GM12878 (cell line): Measurements from ENCODE around the gene TMEM250. TPM values are rescaled to one million over a fixed set of nuclear protein-coding genes. Genes with fewer than 3 reads are reported as not detected.

Experiments
- ATAC-seq: fragments of 200-7000 bp; cut with Tn5 transposase; 3 replicates; pipeline ENCODE4 v1.9.1; 2020; ENCODE audit warnings: mild to moderate bottlenecking, moderate library complexity
- BruUV-seq: library from RNA; stranded (reverse); fragments of 400-500 nt; replicated peaks from 2 replicates; lab custom pipeline; 2021; lab: Mats Ljungman, UMichigan
- CTCF ChIA-PET: fragments of 300-600 bp; sonication (Branson Sonifier 250); formaldehyde crosslinking; extraction: SDS; loops from one replicate; lab custom pipeline; 2021; ENCODE audit warnings: inconsistent platforms; lab: Yijun Ruan, JAX
- POLR2A ChIA-PET: fragments of 350-600 bp; formaldehyde crosslinking; extraction: SDS; loops from one replicate; lab custom pipeline; 2021; ENCODE audit warnings: inconsistent platforms; lab: Charles Lee
- RAD21 ChIA-PET: fragments of 300-600 bp; sonication (Branson Sonifier 250); formaldehyde crosslinking; loops from one replicate; lab custom pipeline; 2023; ENCODE audit warnings: antibody characterized with exemption; ENCODE audit not compliant: unreplicated experiment; lab: Charles Lee
- SMC1A ChIA-PET: fragments of 300-600 bp; sonication (Branson Sonifier 250); formaldehyde crosslinking; loops from one replicate; lab custom pipeline; 2023; ENCODE audit not compliant: unreplicated experiment, uncharacterized antibody; lab: Charles Lee
- DNase-seq: peaks from one replicate; pipeline ENCODE4 v3.0.0-alpha.2; 2011; ENCODE audit warnings: low read depth, low spot score
- FAIRE-seq: peaks from 3 replicates; lab custom pipeline; 2011; peaks lifted over from hg19 to GRCh38; lab: Jason Lieb, UNC
- H2AFZ ChIP-seq: 2 replicates; pipeline ENCODE4 v1.6.0; 2011; ENCODE audit warnings: low read depth, low read length, control low read depth; ENCODE audit not compliant: control insufficient read depth
- H3K27ac ChIP-seq: 2 replicates; pipeline ENCODE4 v1.5.1; 2011; ENCODE audit warnings: control low read depth; ENCODE audit not compliant: control insufficient read depth, insufficient read depth
- H3K27me3 ChIP-seq, 2 experiments: replicated peaks in 1 of 2; 2 replicates each; pipeline versions ENCODE4 v1.6.0 to v1.6.1; 2011; ENCODE audit warnings: low read length in 1 of 2; ENCODE audit not compliant: control insufficient read depth in 2 of 2, insufficient read depth in 2 of 2
- H3K36me3 ChIP-seq, 2 experiments: 2 replicates each; pipeline ENCODE4 v1.5.1; 2011; ENCODE audit warnings: low read length in 1 of 2; ENCODE audit not compliant: control insufficient read depth in 2 of 2, insufficient read depth in 2 of 2
- H3K4me1 ChIP-seq: 2 replicates; pipeline ENCODE4 v1.6.1; 2011; ENCODE audit warnings: mild to moderate bottlenecking, low read length, moderate library complexity, mixed read lengths; ENCODE audit not compliant: control insufficient read depth, insufficient read depth
- H3K4me2 ChIP-seq: 2 replicates; pipeline ENCODE4 v1.6.0; 2011; ENCODE audit warnings: control low read depth; ENCODE audit not compliant: control insufficient read depth, insufficient read depth
- H3K4me3 ChIP-seq: fragments of 200-600 bp; sonication (generic); 2 replicates; pipeline ENCODE4 v1.5.1; 2016
- H3K79me2 ChIP-seq: 2 replicates; pipeline ENCODE4 v1.6.0; 2011; ENCODE audit warnings: low read length; ENCODE audit not compliant: control insufficient read depth, insufficient read depth
- H3K9ac ChIP-seq: 2 replicates; pipeline ENCODE4 v1.8.0; 2011; ENCODE audit warnings: low read length, control low read depth, mixed read lengths; ENCODE audit not compliant: control insufficient read depth, insufficient read depth
- H3K9me3 ChIP-seq: replicated peaks from 3 replicates; pipeline ENCODE4 v1.5.1; 2011; ENCODE audit warnings: mild to moderate bottlenecking, low read length; ENCODE audit not compliant: control insufficient read depth, insufficient read depth
- H4K20me1 ChIP-seq: 2 replicates; pipeline ENCODE4 v1.6.0; 2011; ENCODE audit not compliant: control insufficient read depth, insufficient read depth
- CBFB ChIP-seq: IDR thresholded peaks from 2 replicates; pipeline ENCODE4 v1.6.1; 2016; ENCODE audit warnings: antibody characterized with exemption, low read depth
- HDAC6 ChIP-seq: fragments of 200-600 bp; sonication (generic); IDR thresholded peaks from one replicate; pipeline ENCODE4 v1.8.0; 2017; ENCODE audit warnings: antibody characterized with exemption; ENCODE audit not compliant: unreplicated experiment
- MYB ChIP-seq: fragments of 150-350 bp; IDR thresholded peaks from 2 replicates; pipeline ENCODE4 v1.6.1; 2014; ENCODE audit warnings: mild to moderate bottlenecking, low read depth, low read length, borderline replicate concordance
- NFXL1 ChIP-seq: fragments of 450-650 bp; IDR thresholded peaks from 2 replicates; pipeline ENCODE4 v1.6.1; 2017; ENCODE audit warnings: antibody characterized with exemption, mild to moderate bottlenecking, borderline replicate concordance
- RFX5 ChIP-seq: IDR thresholded peaks from 2 replicates; pipeline ENCODE4 v1.6.1; 2011; ENCODE audit warnings: low read depth, low read length, improper control_type of control experiment
- ZNF274 ChIP-seq: IDR thresholded peaks from one replicate; pipeline ENCODE4 v1.8.0; 2011; ENCODE audit not compliant: insufficient read length, insufficient read depth
- WGBS: methylation state at CpG from one replicate; pipeline ENCODE4 v1.1.6; 2016; ENCODE audit warnings: low lambda C conversion rate; ENCODE audit not compliant: insufficient replicate concordance, insufficient coverage; ENCODE audit errors: missing lambda C conversion rate; 5-methylcytosine and 5-hydroxymethylcytosine counted together
- in situ Hi-C: fragments of 300-500 bp; cut with MboI; formaldehyde crosslinking; loops from 9 replicates; pipeline ENCODE4 v1.14.3; 2018; ENCODE audit warnings: mixed read lengths
- intact Hi-C: fragments of 100-400 bp; cut with micrococcal nuclease; formaldehyde crosslinking; loops from one replicate; pipeline ENCODE4 v1.14.2; 2022; ENCODE audit not compliant: unreplicated experiment
- polyA plus RNA-seq, 11 experiments: library from polyadenylated mRNA; depleted of rRNA in 4 of 11; unstranded in 6 of 11; stranded (reverse) in 5 of 11; fragments of >200 nt; fragmentation: Nextera tagmentation in 4 of 11; fragmentation: Illumina TruSeq in 1 of 11; extraction: Ambion mirVana in 4 of 11; extraction: Trizol in 1 of 11; gene quantifications; 1 replicate in 1 of 11; 2 replicates in 10 of 11; pipeline versions ENCODE4 v1.2.1 to v1.2.3, GENCODE V29; 2011 to 2016; ENCODE audit warnings: inconsistent platforms in 2 of 11, missing spikeins in 2 of 11, low read depth in 1 of 11
- total RNA-seq, 4 experiments: library from RNA; depleted of rRNA in 3 of 4; stranded (reverse); fragments of >200 nt in 3 of 4; fragmentation: Illumina TruSeq in 1 of 4; extraction: Trizol in 1 of 4; gene quantifications; 2 replicates each; pipeline versions ENCODE4 v1.2.1 to v1.2.3, GENCODE V29; 2013 to 2021
- TF ChIP-seq, protein P1 (sequence below): fragments of 450-650 bp; IDR thresholded peaks from 2 replicates; pipeline ENCODE4 v1.6.1; 2018; ENCODE audit warnings: borderline replicate concordance, mild to moderate bottlenecking; ENCODE audit not compliant: partially characterized antibody
- TF ChIP-seq, protein P2 (sequence below): IDR thresholded peaks from 2 replicates; pipeline ENCODE4 v1.6.1; 2011; ENCODE audit warnings: low read depth, mild to moderate bottlenecking, low read length, moderate library complexity, borderline replicate concordance; ENCODE audit errors: extremely low read depth
- TF ChIP-seq, protein P3 (sequence below): fragments of 450-650 bp; IDR thresholded peaks from 2 replicates; pipeline ENCODE4 v1.6.1; 2017; ENCODE audit warnings: antibody characterized with exemption, mild to moderate bottlenecking, moderate library complexity

Gene TMEM250
- total and polyA plus RNA-seq, 10 of the 15 experiments (the other 5 are each of a cell fraction or from before 2014, with no cell fraction given), result 0.39 to 39.9 (median 8.5) TPM

DNA sequence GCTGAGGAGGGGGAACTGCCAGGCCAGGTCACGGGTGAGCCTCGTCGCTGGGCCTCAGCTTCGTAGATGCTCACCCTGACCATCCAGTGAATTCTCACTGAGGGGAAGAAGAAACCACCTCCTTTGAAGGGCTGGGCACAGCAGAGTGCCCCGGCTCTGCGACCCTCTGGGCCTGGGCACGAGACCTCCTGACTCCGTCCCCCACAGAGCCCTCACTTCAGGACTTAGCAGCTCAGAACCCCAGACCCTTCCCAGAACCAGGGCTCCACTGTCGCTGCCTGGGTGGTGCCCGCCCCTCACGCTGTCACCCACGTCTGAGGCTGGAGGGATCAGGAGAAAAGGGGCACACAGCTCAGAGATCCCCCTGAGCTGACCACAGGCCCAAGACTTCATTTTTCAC lies 34.3 kb upstream of the TMEM250 start:
- no TSS peak for BruUV-seq
- DNase-seq (no peak), ATAC-seq (no peak), FAIRE-seq (no peak)
- H4K20me1 ChIP-seq, result no peaks in the 10 kb centered on the region
- intact Hi-C loops, result no loop called here
- SMC1A ChIA-PET, result no interaction called here
- TF ChIP-seq, protein P1, sequence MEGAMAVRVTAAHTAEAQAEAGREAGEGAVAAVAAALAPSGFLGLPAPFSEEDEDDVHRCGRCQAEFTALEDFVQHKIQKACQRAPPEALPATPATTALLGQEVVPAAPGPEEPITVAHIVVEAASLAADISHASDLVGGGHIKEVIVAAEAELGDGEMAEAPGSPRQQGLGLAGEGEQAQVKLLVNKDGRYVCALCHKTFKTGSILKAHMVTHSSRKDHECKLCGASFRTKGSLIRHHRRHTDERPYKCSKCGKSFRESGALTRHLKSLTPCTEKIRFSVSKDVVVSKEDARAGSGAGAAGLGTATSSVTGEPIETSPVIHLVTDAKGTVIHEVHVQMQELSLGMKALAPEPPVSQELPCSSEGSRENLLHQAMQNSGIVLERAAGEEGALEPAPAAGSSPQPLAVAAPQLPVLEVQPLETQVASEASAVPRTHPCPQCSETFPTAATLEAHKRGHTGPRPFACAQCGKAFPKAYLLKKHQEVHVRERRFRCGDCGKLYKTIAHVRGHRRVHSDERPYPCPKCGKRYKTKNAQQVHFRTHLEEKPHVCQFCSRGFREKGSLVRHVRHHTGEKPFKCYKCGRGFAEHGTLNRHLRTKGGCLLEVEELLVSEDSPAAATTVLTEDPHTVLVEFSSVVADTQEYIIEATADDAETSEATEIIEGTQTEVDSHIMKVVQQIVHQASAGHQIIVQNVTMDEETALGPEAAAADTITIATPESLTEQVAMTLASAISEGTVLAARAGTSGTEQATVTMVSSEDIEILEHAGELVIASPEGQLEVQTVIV, result no peak
- no peak for TF ChIP-seq HDAC6
- no peak for TF ChIP-seq CBFB
- TF ChIP-seq NFXL1, result no peak
- no peak for TF ChIP-seq MYB
- TF ChIP-seq, protein P2, sequence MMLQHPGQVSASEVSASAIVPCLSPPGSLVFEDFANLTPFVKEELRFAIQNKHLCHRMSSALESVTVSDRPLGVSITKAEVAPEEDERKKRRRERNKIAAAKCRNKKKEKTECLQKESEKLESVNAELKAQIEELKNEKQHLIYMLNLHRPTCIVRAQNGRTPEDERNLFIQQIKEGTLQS, result no peak
- TF ChIP-seq, protein P3, sequence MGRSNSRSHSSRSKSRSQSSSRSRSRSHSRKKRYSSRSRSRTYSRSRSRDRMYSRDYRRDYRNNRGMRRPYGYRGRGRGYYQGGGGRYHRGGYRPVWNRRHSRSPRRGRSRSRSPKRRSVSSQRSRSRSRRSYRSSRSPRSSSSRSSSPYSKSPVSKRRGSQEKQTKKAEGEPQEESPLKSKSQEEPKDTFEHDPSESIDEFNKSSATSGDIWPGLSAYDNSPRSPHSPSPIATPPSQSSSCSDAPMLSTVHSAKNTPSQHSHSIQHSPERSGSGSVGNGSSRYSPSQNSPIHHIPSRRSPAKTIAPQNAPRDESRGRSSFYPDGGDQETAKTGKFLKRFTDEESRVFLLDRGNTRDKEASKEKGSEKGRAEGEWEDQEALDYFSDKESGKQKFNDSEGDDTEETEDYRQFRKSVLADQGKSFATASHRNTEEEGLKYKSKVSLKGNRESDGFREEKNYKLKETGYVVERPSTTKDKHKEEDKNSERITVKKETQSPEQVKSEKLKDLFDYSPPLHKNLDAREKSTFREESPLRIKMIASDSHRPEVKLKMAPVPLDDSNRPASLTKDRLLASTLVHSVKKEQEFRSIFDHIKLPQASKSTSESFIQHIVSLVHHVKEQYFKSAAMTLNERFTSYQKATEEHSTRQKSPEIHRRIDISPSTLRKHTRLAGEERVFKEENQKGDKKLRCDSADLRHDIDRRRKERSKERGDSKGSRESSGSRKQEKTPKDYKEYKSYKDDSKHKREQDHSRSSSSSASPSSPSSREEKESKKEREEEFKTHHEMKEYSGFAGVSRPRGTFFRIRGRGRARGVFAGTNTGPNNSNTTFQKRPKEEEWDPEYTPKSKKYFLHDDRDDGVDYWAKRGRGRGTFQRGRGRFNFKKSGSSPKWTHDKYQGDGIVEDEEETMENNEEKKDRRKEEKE, result no peak
- no peak for TF ChIP-seq RFX5
- TF ChIP-seq ZNF274, result no peak
- H3K4me1 ChIP-seq, result no peaks in the 10 kb centered on the region
- no peaks in the 10 kb centered on the region for H3K36me3 ChIP-seq
- H3K9me3 ChIP-seq, result no peaks in the 10 kb centered on the region
- H3K9ac ChIP-seq, result no peak overlapping the region
- no peaks in the 10 kb centered on the region for H3K79me2 ChIP-seq
- no peaks in the 10 kb centered on the region; a peak in 2 of 4 replicates for H3K27me3 ChIP-seq
- in situ Hi-C loops, result no loop called here
- H3K4me2 ChIP-seq, result no peak overlapping the region
- WGBS, result 50% methylated on average over 12 of the region's 12 CpGs
- no peak overlapping the region for H2AFZ ChIP-seq
- CTCF ChIA-PET, result interaction anchor here (0.6 kb wide), 1 partner anchor 308 kb away, joined by 3 read pairs; no protein-coding TSS in a partner anchor
- H3K4me3 ChIP-seq, result no peak overlapping the region
- POLR2A ChIA-PET, result no interaction called here
- H3K27ac ChIP-seq, result no peak overlapping the region
- RAD21 ChIA-PET, result no interaction called here
